ENCODE data around the gene AGXT2.

AGXT2 gene

DNA sequence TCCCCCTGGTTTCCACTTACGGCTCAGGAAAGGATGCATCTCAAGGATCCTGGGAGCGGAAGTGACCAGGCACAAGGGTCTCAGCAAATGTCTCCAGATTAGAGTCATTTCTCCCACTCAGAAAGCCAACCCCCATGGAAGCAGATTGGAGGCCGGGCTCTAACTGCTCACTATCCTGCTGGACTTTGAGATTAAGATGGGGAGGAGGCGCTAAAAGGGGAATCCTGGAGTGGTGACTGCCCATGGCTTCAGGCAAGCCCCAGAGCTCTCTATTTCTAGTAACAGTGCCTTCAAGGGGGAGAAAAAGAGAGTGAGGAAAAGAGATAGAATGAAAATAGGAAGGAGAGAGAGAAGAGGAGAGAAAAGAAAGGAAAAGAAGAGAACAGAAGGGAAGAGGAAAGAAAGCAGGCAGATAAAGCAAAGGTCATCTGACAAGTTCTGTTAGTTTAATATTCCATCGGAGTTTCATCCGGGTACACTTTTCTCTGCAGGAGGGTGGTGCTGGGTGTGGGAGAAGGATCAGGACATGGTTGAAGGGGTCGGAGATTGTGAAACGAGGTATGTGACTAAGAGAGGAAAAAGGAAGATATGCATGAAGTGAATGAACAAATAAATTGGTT, at the start of gene AGXT2:
AGXT2 (minus strand) TSS at position 165 of the 620 bp plus-strand sequence; CDS start at position 108, 57 bp downstream.
- DNase-seq (ENCODE audit: low read depth), result no peak

- no peak for DNase-seq (ENCODE audit: low read depth)
Observed at GRCh38 chr5:35096932-35097331, 49.2 kb upstream of the AGXT2 start.

GRCh38 chr5:35096216-35096615, 48.5 kb upstream of the AGXT2 start:
- DNase-seq (ENCODE audit: low read depth), result no peak

GRCh38 chr5:35095366-35095765, 47.6 kb upstream of the AGXT2 start:
- DNase-seq (ENCODE audit: low read depth), result no peak

DNA sequence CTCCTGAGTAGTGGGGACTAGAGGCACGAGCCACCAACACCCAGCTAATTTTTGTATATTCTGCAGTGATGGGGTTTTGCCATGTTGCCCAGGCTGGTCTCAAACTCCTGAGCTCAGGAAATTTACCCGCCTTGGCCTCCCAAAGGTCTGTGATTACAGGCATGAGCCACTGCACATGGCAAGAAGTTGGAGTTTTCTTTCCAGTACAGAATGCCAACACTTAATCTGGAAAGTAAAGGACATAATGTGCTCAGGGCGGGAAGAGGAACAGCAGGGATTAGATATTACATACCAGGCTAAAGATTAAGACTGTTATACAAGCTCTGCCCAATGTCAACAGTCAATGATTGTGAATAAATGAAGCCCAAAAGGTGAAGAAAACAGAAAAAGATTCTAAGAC, 47.2 kb upstream of the AGXT2 start:
- no peak for DNase-seq (ENCODE audit: low read depth)

GRCh38 chr5:35092703-35093102, 45.0 kb upstream of the AGXT2 start:
- DNase-seq (ENCODE audit: low read depth), result no peak

- DNase-seq (ENCODE audit: low read depth), result no peak
Observed at GRCh38 chr5:35091704-35092103, 44.0 kb upstream of the AGXT2 start.

DNA sequence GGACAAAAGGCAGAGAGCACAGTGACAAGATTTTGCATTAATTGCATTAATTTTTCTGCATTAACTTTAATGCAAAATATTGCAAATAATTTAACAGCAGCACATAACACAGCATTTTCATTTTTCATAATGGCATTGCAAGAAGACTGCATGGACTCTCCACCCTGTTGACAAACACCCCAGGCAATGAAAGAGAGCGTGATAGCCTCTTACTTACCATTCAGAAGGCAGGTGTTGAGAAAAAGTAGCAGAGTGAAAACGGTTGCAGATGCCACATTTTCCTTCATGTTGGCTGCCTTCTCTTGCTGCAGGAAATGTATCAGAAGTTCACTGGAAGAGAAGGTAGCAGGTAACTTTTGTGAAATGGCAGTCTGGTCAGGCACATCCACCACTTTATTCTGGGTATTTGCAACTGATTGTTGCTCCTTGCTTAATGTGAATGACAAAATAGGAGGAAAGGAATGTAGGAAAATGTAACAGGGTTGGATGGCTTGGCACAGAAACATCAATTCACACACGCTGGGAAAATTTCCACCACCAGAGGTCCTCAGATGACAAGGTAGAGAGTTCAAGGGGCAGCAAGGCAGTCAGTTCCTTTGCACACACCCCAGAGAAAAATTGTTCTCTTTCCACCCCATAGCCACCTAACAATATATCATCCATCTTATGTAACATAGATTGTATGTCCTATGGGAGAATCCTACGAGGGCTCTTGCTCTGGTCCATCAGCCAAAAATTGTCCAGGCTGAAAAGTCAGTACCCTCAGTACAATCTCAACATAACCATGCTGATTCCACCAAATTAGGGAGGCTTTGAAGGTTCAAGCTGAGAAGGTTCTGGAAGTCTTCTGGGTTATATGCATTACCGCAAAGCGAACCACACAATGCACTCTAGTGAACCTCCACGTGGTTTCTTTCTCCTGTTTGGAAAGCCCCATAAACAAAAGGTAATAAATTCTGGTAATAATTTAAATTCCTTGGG, 41.9 kb upstream of the AGXT2 start:
- peak; percentile 50 for DNase-seq (ENCODE audit: low read depth)

- no peak for DNase-seq (ENCODE audit: low read depth)
Observed at GRCh38 chr5:35087991-35088390, 40.2 kb upstream of the AGXT2 start.

- no peak for DNase-seq (ENCODE audit: low read depth)
Observed at GRCh38 chr5:35083150-35083549, 35.4 kb upstream of the AGXT2 start.

DNA sequence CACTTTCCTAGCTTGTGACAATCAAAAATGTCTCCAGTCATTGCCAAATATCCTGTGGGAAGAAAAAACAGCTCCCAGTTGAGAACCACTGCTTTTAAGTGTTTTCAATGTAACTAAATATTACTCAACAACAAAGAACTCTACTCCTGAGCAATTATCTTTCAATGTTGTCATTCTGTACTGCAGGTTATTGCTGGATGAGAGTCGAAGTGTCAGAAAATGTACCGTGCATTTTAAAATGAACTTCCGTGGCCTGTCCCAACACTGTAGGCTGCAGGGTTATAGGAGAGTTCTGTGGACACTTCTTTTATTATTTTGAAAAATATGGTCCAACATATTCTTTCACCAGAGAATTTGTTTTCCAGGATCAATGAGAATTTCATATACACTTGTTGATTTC, 34.8 kb upstream of the AGXT2 start:
- DNase-seq (ENCODE audit: low read depth), result no peak

DNA sequence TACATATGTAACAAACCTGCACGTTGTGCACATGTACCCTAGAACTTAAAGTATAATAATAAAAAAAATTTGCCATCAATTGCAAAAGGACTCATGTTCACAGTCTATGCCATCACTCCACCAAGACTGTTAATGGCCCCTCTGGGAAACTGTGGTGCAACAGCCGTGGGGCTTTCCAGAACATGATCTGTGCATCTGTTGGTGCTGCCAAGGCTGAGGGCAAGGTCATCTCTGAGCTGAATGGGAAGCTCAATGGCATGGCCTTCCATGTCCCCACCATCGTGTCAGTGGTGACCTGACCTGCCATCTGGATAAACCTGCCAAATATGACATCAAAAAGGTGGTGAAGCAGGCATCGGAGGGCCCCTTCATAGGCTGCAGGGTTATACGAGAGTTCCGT, 33.4 kb upstream of the AGXT2 start:
- no peak for DNase-seq (ENCODE audit: low read depth)

- DNase-seq (ENCODE audit: low read depth), result no peak
Observed at GRCh38 chr5:35073160-35073559, 25.4 kb upstream of the AGXT2 start.

- DNase-seq (ENCODE audit: low read depth), result no peak
Observed at GRCh38 chr5:35069188-35069587, 21.4 kb upstream of the AGXT2 start.

GRCh38 chr5:35067985-35068384, 20.2 kb upstream of the AGXT2 start:
- no peak for DNase-seq (ENCODE audit: low read depth)

GRCh38 chr5:35066260-35066795, 18.6 kb upstream of the AGXT2 start:
- no peak for DNase-seq (ENCODE audit: low read depth)

GRCh38 chr5:35063414-35063813, 15.7 kb upstream of the AGXT2 start:
- no peak for DNase-seq (ENCODE audit: low read depth)

GRCh38 chr5:35061211-35061770, 13.5 kb upstream of the AGXT2 start:
- DNase-seq (ENCODE audit: low read depth), result no peak

GRCh38 chr5:35060236-35060635, 12.5 kb upstream of the AGXT2 start:
- DNase-seq (ENCODE audit: low read depth), result no peak

GRCh38 chr5:35059251-35059650, 11.5 kb upstream of the AGXT2 start:
- no peak for DNase-seq (ENCODE audit: low read depth)

DNA sequence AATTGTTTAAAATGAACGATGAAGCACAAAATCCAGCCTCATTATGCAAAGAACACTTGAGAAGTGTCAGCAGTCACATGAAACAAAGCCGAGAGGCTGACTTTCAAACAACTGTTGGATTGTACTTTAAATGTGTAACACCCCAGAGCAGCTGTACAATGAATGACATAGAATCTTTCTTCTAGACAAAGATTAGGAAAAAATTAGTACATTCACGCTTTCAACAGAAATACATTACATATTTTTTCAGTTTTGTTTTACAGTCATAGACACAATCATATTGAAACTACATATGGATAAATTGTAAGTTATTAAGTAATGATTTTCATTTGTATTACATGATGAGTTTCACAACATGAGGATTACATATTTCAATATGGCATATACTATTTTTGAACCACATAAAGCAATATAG, 10.6 kb upstream of the AGXT2 start:
- DNase-seq (ENCODE audit: low read depth), result peak; percentile 3

DNA sequence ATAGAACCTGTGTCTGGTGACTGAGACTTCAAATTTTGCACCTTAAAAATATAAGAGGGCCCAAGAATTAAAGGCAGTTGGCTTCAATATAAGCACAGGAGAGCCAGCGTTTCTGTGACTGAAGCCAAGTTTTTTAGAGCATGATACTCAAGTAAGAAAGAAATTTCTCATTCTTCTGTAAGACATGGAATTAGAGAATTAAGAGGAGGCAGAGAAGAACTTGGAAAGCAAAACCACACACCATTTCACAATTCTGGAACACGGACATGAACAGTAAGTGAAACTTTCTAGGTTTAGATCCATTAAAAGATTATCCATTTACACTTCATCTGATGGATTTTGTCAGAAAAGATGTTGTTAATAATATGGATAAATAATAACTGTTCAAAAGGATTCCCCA, 8.9 kb upstream of the AGXT2 start:
- no peak for DNase-seq (ENCODE audit: low read depth)

GRCh38 chr5:35052838-35053237, 5.1 kb upstream of the AGXT2 start:
- DNase-seq (ENCODE audit: low read depth), result no peak
